IPS DF 6.9 (cell line): ENCODE measurements around the gene ZNF37A.
"Not testable (repeated sequence)": the region's sequence is repeated elsewhere in the genome, so short reads cannot be mapped to it uniquely, and the experiment has no call there.

Experiments
- DNase-seq: peaks from one replicate; pipeline ENCODE4 v3.0.0-alpha.2; 2013; ENCODE audit warnings: low read depth, low spot score
- H3K27ac ChIP-seq: one replicate; pipeline ENCODE4 v1.5.1; 2013; ENCODE audit warnings: low read length, control low read depth
- H3K27me3 ChIP-seq: 2 replicates; pipeline ENCODE4 v1.6.1; 2013; ENCODE audit warnings: mild to moderate bottlenecking, low read length; ENCODE audit not compliant: control insufficient read depth, insufficient read depth
- H3K36me3 ChIP-seq: 2 replicates; pipeline ENCODE4 v1.6.1; 2013; ENCODE audit warnings: low read length; ENCODE audit not compliant: control insufficient read depth, insufficient read depth
- H3K4me1 ChIP-seq: 2 replicates; pipeline ENCODE4 v1.6.1; 2013; ENCODE audit warnings: low read length; ENCODE audit not compliant: control insufficient read depth, insufficient read depth
- H3K4me3 ChIP-seq: 2 replicates; pipeline ENCODE4 v1.5.1; 2013; ENCODE audit warnings: mild to moderate bottlenecking, low read length
- H3K9me3 ChIP-seq: 2 replicates; pipeline ENCODE4 v1.6.1; 2013; ENCODE audit warnings: low read length, inconsistent platforms; ENCODE audit not compliant: control insufficient read depth, insufficient read depth
- WGBS: extraction: QIAGEN DNeasy Blood & Tissue Kit; methylation state at CpG from one replicate; pipeline ENCODE4 v1.1.7; 2013; ENCODE audit warnings: mixed read lengths, missing lambda C conversion rate; ENCODE audit not compliant: insufficient read length, insufficient coverage; 5-methylcytosine and 5-hydroxymethylcytosine counted together

The ZNF37A gene

DNA sequence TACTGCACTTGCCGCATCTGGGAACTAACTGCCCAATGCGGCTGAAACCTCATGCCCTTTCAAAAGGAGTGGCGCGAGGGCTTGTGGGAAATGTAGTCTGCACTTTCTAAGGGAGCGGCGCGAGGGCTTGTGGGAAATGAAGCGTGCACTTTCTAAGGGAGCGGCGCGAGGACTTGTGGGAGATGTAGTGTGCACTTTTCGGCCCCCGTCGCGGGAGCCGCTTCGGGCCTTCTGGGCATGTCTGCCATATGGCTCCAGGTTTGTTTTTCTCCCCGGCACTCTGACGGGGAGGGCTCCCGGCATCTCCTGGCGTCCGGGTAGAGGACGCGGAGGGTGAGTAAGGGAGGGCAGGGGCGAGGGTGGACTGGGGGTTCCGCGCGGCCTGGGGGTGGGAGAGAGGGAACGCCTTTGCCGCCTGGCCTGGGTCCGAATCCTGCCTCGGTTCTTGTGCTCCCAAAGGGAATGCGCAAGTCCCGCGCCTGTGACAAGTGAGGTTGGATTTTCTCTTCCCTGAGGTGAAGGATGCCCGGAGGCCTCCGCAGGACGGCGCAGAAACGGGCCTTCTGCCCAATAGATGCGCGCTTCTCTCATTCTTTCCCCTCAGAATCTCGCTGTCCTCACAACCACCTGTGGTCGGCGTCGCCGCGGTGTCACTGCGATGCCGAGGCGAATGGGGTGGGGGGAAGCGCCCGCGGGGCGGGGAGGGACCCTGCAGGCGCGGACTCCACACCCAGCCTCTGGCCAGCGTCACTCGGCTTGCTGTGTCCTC is at the start of gene ZNF37A:
Gene ZNF37A, plus strand, starts transcription at position 180 of the 769 bp plus-strand sequence. CDS start 2,281 bp downstream, outside the sequence.
- H3K4me3 ChIP-seq = peak within 1 kb of the TSS; percentile 44; the same call in 1 of the 2 replicates
- no peak within 1 kb of the TSS for H3K27ac ChIP-seq
- peak; percentile 72 for DNase-seq
- WGBS = no CpG with 5 or more reads among the region's 59 CpGs
- no peaks in the 10 kb centered on the region; the same call in 1 of the 2 replicates for H3K36me3 ChIP-seq
- H3K9me3 ChIP-seq = 0 out of 2 replicates have a peak, but pooled peaks cover 2% of the 10 kb centered on the region
- peaks cover 3% of the 10 kb centered on the region; the same call in 1 of the 2 replicates for H3K4me1 ChIP-seq
- no peaks in the 10 kb centered on the region for H3K27me3 ChIP-seq

DNA sequence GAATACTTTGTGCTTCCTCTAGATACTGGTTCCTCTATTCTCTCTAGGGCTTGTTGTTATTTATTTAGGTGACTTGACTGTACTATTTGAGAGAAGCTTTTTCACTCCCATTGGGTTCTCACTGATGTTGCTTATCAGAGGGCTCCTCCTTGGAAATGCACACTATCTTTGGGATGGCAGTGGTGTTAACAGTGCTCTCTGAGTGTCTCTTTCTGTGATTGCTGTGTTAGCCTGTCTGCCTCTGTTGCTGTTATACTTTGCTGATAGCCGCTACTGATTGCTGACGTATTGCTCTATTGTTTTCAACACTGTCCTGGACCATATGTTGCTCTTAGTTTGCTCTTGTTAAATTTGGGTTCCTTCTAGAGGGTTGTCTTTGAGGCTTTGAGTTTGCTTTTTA is 49.0 kb upstream of the ZNF37A start:
- H3K27me3 ChIP-seq = no peaks in the 10 kb centered on the region
- H3K36me3 ChIP-seq = no peaks in the 10 kb centered on the region
- H3K27ac ChIP-seq = no peak overlapping the region
- no peaks in the 10 kb centered on the region for H3K9me3 ChIP-seq
- H3K4me1 ChIP-seq = no peaks in the 10 kb centered on the region
- WGBS = no CpG with 5 or more reads among the region's 2 CpGs
- H3K4me3 ChIP-seq = no peak overlapping the region
- DNase-seq = no peak

DNA sequence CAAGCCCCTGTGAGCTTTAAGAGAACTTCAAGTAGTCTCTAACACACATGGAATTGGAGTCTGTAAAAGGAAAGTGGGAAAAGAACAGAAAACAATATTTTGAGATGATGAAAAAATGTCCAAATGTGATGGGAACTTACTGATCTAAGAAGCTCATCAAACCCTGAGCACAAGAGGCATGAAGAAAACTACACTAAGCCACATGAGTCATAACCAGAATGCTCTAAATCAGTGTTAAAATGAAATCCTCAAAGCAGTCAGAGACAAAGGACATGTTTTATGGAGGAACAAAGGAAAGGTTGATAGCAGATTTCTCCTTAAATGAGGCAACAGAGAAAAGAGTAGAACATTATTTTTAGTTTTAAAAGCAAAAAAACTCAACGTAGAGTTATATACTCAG is 46.5 kb upstream of the ZNF37A start:
- H3K36me3 ChIP-seq = no peaks in the 10 kb centered on the region
- no peak overlapping the region for H3K4me3 ChIP-seq
- DNase-seq = no peak
- H3K9me3 ChIP-seq = peaks cover 2% of the 10 kb centered on the region
- no peaks in the 10 kb centered on the region for H3K27me3 ChIP-seq
- no CpG with 5 or more reads among the region's 1 CpG for WGBS
- no peak overlapping the region for H3K27ac ChIP-seq
- no peaks in the 10 kb centered on the region for H3K4me1 ChIP-seq

DNA sequence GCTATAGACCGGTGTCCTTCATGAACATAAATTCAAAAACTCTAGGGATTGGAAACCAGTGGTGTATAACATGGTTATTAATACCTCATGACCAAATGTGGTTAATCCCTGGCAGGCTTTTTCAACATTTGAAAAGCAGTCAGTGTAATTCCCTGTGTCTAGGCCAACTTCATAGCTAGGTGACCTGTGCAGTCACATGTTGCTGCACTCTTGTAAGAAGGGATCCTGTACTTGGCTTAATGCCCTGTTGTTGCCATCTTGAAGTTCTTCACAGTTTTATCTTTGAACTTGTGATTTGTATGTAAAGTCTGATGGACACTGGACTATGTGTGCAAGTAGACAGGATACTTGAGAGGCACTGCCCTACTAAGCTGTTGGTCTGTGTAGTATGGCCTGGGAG is 43.9 kb upstream of the ZNF37A start:
- no peak overlapping the region for H3K27ac ChIP-seq
- no peaks in the 10 kb centered on the region for H3K4me1 ChIP-seq
- H3K27me3 ChIP-seq = no peaks in the 10 kb centered on the region
- WGBS = no CpG with 5 or more reads among the region's 1 CpG
- no peak overlapping the region for H3K4me3 ChIP-seq
- DNase-seq = no peak
- peaks cover 2% of the 10 kb centered on the region for H3K9me3 ChIP-seq
- H3K36me3 ChIP-seq = no peaks in the 10 kb centered on the region; the same call in 1 of the 2 replicates

DNA sequence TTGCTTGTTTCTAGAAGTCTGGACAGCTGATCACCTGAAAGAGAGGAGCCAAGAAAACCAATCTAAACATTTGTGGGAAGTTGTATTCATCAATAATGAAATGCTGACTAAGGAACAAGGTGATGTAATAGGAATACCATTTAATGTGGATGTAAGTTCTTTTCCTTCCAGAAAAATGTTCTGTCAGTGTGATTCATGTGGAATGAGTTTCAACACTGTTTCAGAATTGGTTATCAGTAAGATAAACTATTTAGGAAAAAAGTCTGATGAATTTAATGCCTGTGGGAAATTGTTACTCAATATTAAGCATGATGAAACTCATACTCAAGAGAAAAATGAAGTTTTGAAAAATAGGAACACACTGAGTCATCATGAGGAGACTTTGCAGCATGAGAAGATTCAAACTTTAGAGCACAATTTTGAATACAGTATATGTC is 39.8 kb upstream of the ZNF37A start:
- no peaks in the 10 kb centered on the region for H3K4me1 ChIP-seq
- peaks cover 2% of the 10 kb centered on the region for H3K9me3 ChIP-seq
- no peaks in the 10 kb centered on the region; the same call in 1 of the 2 replicates for H3K36me3 ChIP-seq
- H3K27ac ChIP-seq = no peak overlapping the region
- no peak for DNase-seq
- H3K27me3 ChIP-seq = no peaks in the 10 kb centered on the region
- no peak overlapping the region for H3K4me3 ChIP-seq

DNA sequence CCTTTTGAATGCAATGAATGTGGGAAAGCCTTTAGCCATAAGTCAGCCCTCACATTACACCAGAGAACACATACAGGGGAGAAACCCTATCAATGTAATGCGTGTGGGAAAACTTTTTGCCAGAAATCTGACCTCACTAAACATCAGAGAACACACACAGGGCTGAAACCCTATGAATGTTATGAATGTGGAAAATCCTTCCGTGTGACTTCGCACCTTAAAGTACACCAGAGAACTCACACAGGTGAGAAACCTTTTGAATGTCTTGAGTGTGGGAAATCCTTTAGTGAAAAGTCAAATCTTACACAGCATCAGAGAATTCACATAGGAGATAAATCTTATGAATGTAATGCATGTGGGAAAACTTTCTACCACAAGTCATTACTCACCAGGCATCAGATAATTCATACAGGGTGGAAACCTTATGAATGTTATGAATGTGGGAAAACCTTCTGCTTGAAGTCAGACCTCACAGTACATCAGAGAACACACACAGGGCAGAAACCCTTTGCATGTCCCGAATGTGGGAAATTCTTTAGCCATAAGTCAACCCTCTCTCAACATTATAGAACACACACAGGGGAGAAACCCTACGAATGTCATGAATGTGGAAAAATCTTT is 38.8 kb upstream of the ZNF37A start:
- not testable (repeated sequence) for H3K4me3 ChIP-seq, H3K36me3 ChIP-seq
- WGBS = no CpG with 5 or more reads among the region's 5 CpGs

DNA sequence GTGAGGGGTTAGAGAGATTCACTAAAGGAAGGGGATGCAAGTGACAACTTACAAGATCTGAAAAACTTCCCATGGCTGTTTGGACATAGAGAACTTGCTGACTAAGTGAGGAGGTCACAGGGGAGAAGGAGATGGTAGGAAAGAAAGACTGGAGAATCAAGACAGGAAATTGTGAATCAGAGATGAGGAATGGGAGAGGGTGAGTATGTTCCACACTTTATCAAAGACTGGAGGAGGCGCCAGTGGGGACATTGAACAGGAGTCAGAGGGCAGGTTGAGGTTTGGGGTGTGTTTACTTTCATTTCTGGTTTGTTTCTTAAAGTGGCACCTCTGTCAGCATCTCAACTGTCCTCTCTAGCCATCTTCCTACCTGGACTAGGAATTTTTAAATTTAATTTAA is 24.5 kb upstream of the ZNF37A start:
- not testable (repeated sequence) for DNase-seq, H3K36me3 ChIP-seq, H3K4me1 ChIP-seq, H3K27ac ChIP-seq, H3K9me3 ChIP-seq, H3K4me3 ChIP-seq, H3K27me3 ChIP-seq
- no CpG with 5 or more reads among the region's 1 CpG for WGBS

More for the DNA sequence above, 38.8 kb upstream of the ZNF37A start:
- not testable (repeated sequence) for H3K9me3 ChIP-seq, H3K27ac ChIP-seq, H3K4me1 ChIP-seq, DNase-seq, H3K27me3 ChIP-seq

DNA sequence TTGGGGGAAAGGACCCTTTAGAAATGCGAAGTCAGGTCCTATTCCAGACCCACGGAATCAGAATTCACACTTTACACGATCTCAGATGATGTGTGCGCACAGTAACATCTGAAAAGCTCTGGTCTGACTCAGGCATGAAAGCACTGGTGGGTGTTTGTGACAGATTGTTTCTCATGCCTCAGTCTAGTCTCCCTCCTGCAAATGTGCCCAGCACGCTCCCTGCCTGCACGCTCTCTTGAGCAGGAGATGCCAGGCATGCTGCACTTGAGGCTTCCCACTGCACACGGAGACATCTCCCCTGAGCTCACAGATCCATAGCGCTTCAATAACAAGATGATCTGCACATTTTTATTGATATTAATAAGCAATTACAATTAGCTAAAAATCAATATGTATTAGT is 23.6 kb upstream of the ZNF37A start:
- DNase-seq = no peak
- WGBS = no CpG with 5 or more reads among the region's 8 CpGs
- Histone ChIP-seq H3K27ac (no peak overlapping the region), H3K36me3 (no peaks in the 10 kb centered on the region), H3K27me3 (no peaks in the 10 kb centered on the region), H3K9me3 (peaks cover 2% of the 10 kb centered on the region), H3K4me3 (no peak overlapping the region), H3K4me1 (no peaks in the 10 kb centered on the region)

DNA sequence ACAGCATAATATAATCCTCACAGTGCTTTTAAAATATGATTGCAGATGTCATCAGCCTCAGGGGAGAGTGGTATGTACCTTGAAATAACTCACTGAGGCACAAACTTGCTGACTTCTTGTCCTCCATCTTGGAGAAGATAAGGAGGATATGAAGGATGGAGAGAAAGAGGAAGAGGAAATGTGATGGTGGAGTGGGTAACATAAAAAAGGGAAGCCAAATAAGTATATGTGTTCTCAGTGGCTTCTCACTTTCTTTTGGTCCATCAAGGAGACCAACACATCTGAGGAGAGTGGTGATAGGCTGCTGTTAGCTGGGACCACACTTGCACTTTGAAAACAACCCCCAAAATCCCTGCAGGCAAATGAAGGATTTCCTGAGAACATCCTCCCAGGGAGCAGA is 21.6 kb upstream of the ZNF37A start:
- Histone ChIP-seq H3K27me3 (no peaks in the 10 kb centered on the region), H3K9me3 (peaks cover 5% of the 10 kb centered on the region), H3K4me1 (no peaks in the 10 kb centered on the region), H3K36me3 (no peaks in the 10 kb centered on the region), H3K27ac (no peak overlapping the region), H3K4me3 (no peak overlapping the region)
- DNase-seq = no peak

DNA sequence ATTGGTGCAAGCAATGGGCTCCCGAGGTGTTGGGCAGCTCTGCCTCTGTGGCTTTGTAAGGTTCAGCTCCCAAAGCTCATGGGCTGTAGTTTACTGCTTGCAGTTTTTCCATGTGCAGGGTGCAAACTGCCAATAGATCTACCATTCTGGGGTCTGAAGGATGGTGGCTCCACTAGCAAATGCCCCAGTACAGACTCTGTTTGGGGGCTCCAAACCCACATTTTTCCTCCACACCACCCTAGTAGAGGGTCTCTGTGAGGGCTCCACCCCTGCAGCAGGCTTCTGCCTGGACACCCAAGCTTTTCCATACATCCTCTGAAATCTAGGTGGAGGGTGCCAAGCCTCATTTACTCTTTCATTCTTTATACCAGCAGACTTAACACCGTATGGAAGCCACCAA is 17.4 kb upstream of the ZNF37A start:
- no CpG with 5 or more reads among the region's 2 CpGs for WGBS
- Histone ChIP-seq H3K9me3 (peaks cover 5% of the 10 kb centered on the region), H3K36me3 (no peaks in the 10 kb centered on the region)

DNA sequence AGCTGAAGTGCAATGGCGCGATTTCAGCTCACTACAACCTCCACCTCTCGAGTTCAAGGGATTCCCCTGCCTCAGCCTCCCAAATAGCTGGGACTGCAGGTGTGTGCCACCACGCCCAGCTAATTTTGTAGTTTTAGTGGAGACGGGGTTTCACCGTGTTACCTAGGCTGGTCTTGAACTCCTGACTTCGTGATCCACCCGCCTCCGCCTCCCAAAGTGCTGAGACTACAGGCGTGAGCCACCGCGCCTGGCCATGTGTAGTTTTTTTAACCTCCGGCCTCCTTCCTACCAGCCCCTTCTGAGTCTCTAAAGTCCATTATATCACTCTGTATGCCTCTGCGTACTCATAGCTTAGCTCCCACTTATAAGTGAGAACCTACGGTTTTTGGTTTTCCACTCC is 819 bp upstream of the ZNF37A start:
- WGBS = no CpG with 5 or more reads among the region's 15 CpGs
- not testable (repeated sequence) for H3K4me1 ChIP-seq, H3K4me3 ChIP-seq, H3K27ac ChIP-seq, H3K9me3 ChIP-seq, H3K36me3 ChIP-seq, DNase-seq, H3K27me3 ChIP-seq

More for the DNA sequence above, 17.4 kb upstream of the ZNF37A start:
- Histone ChIP-seq H3K4me1 (no peaks in the 10 kb centered on the region), H3K4me3 (no peak overlapping the region), H3K27me3 (no peaks in the 10 kb centered on the region), H3K27ac (no peak overlapping the region)
- DNase-seq = no peak
